Uterus (tissue), 4 donors: ENCODE results near the gene REEP3. TPM values are rescaled to one million over a fixed set of nuclear protein-coding genes. Genes with fewer than 3 reads are reported as not detected.

ENCODE experiments used
- DNase-seq, 2 donors: peaks; one replicate each; pipeline ENCODE4 v3.0.0-alpha.2; 2019 to 2020
- H3K27ac ChIP-seq, 2 donors: fragments of 200-600 bp; sonication (generic); 1 replicate in 1 of 2; 2 replicates in 1 of 2; pipeline ENCODE4 v1.5.1; 2016 to 2018
- H3K27me3 ChIP-seq, 2 donors: fragments of 200-600 bp; sonication (generic); one replicate each; pipeline ENCODE4 v1.5.1; 2018 to 2019; ENCODE audit warnings: control low read depth in 1 of 2
- H3K36me3 ChIP-seq, 2 donors: fragments of 200-600 bp; sonication (generic); one replicate each; pipeline ENCODE4 v1.5.1; 2019; ENCODE audit warnings: control low read depth in 1 of 2
- H3K4me1 ChIP-seq, 2 donors: fragments of 200-600 bp; sonication (generic); one replicate each; pipeline ENCODE4 v1.5.1; 2018 to 2019; ENCODE audit warnings: control low read depth in 1 of 2
- H3K4me3 ChIP-seq, 2 donors: fragments of 200-600 bp; sonication (generic); 1 replicate in 1 of 2; 2 replicates in 1 of 2; pipeline ENCODE4 v1.5.1; 2018 to 2019; ENCODE audit warnings: mild to moderate bottlenecking in 1 of 2
- H3K9me3 ChIP-seq, 2 donors: fragments of 200-600 bp; sonication (generic); one replicate each; pipeline ENCODE4 v1.5.1; 2019; ENCODE audit warnings: control low read depth in 1 of 2
- POLR2A ChIP-seq, 2 donors: fragments of 450-650 bp; IDR thresholded peaks; one replicate each; pipeline ENCODE4 v1.6.1; 2016; ENCODE audit warnings: antibody characterized with exemption in 2 of 2, mild to moderate bottlenecking in 1 of 2, moderate library complexity in 1 of 2
- intact Hi-C: fragments of 100-400 bp; cut with DNase I; formaldehyde crosslinking; loops from one replicate; pipeline ENCODE4 v1.15.1; 2023; ENCODE audit warnings: low total_unique reads
- total RNA-seq, 4 donors: library from RNA; depleted of rRNA in 3 of 4; stranded (reverse); fragments of >200 nt in 3 of 4; gene quantifications; one replicate each; pipeline versions ENCODE4 v1.1.0 to v1.2.4, GENCODE V29; 2014 to 2023
- TF ChIP-seq, protein P1 (sequence below), 4 experiments: fragments of 200-600 bp in 2 of 4; fragments of 450-650 bp in 2 of 4; sonication (generic) in 2 of 4; IDR thresholded peaks; one replicate each; pipeline ENCODE4 v1.5.1; 2016 to 2019; ENCODE audit warnings: antibody characterized with exemption in 4 of 4, mild to moderate bottlenecking in 2 of 4, moderate library complexity in 1 of 4
- donor health status: DM: yes; HTN: yes; CAD: no.

Gene REEP3
- total RNA-seq, 4 donors from 2014 or later, result 43.0 to 66.5 (median 58.2) TPM

DNA sequence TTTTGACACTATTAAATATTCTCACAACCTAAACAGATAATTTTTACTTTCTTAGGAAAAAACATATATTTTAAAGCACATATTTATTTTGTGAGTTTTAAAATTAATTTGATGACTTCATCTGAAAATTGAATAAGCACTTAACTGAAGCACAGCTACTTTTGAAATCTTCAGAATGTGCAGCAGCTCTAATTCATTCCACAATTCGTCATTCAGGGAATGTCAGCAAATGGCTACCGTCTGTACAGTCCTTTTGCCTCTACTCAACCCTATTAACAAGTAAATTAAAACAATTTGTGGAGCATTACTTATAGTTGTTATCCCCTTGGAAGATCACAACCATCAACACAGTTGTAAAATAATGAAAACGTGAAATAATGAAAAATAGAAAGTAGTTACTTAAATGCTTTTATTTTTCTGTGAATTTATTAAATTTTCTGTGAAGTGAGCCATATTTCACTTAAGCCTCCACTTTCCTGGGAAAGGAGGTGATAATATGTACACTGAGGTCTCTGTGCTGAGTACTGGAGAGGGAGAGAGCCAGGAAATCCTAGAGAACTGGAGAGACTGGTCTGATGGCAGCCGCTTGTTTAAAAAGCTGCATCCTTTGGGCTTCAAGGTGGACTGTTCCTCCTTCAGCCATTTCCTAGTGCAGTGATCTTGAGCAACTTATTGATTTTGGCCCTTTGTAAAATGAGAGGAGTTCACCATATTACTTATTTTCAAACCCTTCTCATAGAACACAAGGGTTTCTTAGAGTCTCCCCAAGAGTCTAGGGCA, 70.6 kb downstream of the REEP3 start:
- intact Hi-C loops, result no loop called here
- H3K27ac ChIP-seq, result no peak overlapping the region
- TF ChIP-seq, protein P1, sequence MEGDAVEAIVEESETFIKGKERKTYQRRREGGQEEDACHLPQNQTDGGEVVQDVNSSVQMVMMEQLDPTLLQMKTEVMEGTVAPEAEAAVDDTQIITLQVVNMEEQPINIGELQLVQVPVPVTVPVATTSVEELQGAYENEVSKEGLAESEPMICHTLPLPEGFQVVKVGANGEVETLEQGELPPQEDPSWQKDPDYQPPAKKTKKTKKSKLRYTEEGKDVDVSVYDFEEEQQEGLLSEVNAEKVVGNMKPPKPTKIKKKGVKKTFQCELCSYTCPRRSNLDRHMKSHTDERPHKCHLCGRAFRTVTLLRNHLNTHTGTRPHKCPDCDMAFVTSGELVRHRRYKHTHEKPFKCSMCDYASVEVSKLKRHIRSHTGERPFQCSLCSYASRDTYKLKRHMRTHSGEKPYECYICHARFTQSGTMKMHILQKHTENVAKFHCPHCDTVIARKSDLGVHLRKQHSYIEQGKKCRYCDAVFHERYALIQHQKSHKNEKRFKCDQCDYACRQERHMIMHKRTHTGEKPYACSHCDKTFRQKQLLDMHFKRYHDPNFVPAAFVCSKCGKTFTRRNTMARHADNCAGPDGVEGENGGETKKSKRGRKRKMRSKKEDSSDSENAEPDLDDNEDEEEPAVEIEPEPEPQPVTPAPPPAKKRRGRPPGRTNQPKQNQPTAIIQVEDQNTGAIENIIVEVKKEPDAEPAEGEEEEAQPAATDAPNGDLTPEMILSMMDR (IDR thresholded peaks at IDR 0.05), result no peak
- no peak for TF ChIP-seq POLR2A (IDR thresholded peaks at IDR 0.05)
- H3K36me3 ChIP-seq, result no peaks in the 10 kb centered on the region
- H3K4me3 ChIP-seq, result no peak overlapping the region
- H3K4me1 ChIP-seq, result peaks cover 0 to 6% of the 10 kb centered on the region in 2 donors
- no peak for DNase-seq
- no peaks in the 10 kb centered on the region for H3K9me3 ChIP-seq
- no peaks in the 10 kb centered on the region for H3K27me3 ChIP-seq

DNA sequence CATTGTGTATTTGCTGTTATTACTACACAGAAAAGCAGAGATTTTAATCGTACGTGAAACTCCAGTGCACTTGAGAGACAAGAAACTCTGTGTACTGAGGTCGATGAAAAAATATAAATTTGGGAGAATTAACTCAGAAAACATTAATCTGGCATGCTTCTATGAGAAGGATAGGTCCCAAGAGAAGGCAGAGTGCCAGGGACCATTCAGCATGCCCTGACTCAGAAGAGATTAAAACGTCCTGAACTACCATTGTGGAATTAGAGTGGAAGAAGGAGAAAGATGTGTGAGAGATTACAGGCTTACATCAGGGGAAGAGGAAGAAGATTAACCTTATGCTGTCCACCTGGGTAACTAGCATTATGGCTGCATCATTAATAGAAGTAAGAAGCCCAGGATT, 72.4 kb downstream of the REEP3 start:
- intact Hi-C loops, result no loop called here
- Histone ChIP-seq H3K36me3 (no peaks in the 10 kb centered on the region), H3K9me3 (no peaks in the 10 kb centered on the region), H3K27ac (no peak overlapping the region), H3K4me3 (no peak overlapping the region), H3K27me3 (no peaks in the 10 kb centered on the region), H3K4me1 (peaks cover 0 to 6% of the 10 kb centered on the region in 2 donors)
- TF ChIP-seq POLR2A (IDR thresholded peaks at IDR 0.05), result no peak
- TF ChIP-seq, protein P1 (IDR thresholded peaks at IDR 0.05), result no peak
- peak in 1 of 2 donors; percentile 30 for DNase-seq

DNA sequence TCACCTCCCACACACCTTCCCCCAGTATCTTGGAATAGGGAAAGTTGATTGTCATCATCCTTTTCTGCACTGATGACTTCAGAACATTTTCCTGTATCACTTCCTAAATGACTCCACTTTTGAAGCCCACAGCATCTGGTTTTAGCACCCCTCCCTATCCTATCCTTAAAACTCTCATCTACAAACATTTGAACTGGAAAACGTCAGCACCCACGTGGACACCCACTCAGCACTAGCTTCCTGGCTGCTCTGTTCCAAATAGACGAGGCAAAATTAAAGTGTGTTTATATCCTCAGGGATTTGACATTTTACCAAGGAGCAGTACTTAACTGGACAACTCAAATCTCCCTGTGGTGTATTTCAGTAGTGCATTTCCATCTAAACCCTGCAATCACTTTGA, 73.9 kb downstream of the REEP3 start:
- DNase-seq, result no peak
- Histone ChIP-seq H3K4me3 (no peak overlapping the region), H3K9me3 (no peaks in the 10 kb centered on the region), H3K36me3 (no peaks in the 10 kb centered on the region), H3K27me3 (no peaks in the 10 kb centered on the region), H3K4me1 (peaks cover 0 to 6% of the 10 kb centered on the region in 2 donors), H3K27ac (no peak overlapping the region)
- no peak for TF ChIP-seq POLR2A (IDR thresholded peaks at IDR 0.05)
- TF ChIP-seq, protein P1 (IDR thresholded peaks at IDR 0.05), result no peak
- intact Hi-C loops, result no loop called here

DNA sequence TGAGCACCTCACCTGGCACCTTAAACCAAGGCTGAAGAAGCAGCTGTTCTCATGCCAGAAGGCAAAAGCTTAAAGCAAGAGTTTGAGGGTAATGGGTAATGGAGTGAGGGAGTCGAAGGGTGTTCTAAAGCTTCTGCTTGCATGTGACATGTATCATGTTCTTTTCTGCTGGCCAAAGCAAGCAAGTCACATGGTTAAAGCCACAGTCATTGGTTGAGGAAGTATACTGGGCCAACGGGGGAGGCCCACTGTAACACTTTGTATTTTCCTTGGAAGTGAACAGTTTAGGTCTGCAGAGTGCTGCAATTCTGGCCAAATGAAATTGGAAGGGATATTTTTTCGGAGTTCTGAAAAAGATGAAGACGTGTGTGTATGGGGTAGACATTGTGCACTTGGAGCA, 75.7 kb downstream of the REEP3 start:
- Histone ChIP-seq H3K27me3 (no peaks in the 10 kb centered on the region), H3K9me3 (no peaks in the 10 kb centered on the region), H3K36me3 (no peaks in the 10 kb centered on the region), H3K4me3 (no peak overlapping the region), H3K27ac (no peak overlapping the region), H3K4me1 (peaks cover 0 to 6% of the 10 kb centered on the region in 2 donors)
- TF ChIP-seq, protein P1 (IDR thresholded peaks at IDR 0.05), result no peak
- no peak for TF ChIP-seq POLR2A (IDR thresholded peaks at IDR 0.05)
- intact Hi-C loops, result no loop called here
- DNase-seq, result no peak

DNA sequence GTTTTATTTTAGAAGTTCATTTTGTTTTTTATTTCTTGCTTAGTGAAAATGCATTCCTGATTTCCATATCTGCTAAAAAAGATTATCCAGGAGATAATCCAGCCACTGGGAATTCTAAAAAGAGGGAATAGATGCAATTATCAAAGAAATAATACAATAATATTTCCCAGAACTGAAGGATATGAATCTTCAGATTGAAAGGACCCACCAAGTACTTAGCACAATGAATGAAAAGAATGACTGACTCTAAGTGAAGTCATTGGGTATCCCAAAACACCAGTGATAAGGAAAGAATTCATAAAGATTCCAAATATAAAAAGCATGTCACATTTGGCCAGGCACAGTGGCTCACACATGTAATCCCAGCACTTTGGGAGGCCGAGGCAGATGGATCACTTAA, 79.3 kb downstream of the REEP3 start:
- Histone ChIP-seq H3K9me3 (no peaks in the 10 kb centered on the region), H3K36me3 (no peaks in the 10 kb centered on the region), H3K4me1 (no peaks in the 10 kb centered on the region), H3K27me3 (no peaks in the 10 kb centered on the region), H3K27ac (no peak overlapping the region), H3K4me3 (no peak overlapping the region)
- intact Hi-C loops, result no loop called here
- DNase-seq, result no peak
- no peak for TF ChIP-seq POLR2A (IDR thresholded peaks at IDR 0.05)
- TF ChIP-seq, protein P1 (IDR thresholded peaks at IDR 0.05), result no peak
